GM12878 (cell line): ENCODE data around the gene OR6Y1. TPM values are rescaled to one million over a fixed set of nuclear protein-coding genes. Genes with fewer than 3 reads are reported as not detected.

Experiments
- ATAC-seq: fragments of 200-7000 bp; cut with Tn5 transposase; 3 replicates; pipeline ENCODE4 v1.9.1; 2020; ENCODE audit warnings: mild to moderate bottlenecking, moderate library complexity
- BruUV-seq: library from RNA; stranded (reverse); fragments of 400-500 nt; replicated peaks from 2 replicates; lab custom pipeline; 2021; lab: Mats Ljungman, UMichigan
- CTCF ChIA-PET: fragments of 300-600 bp; sonication (Branson Sonifier 250); formaldehyde crosslinking; extraction: SDS; loops from one replicate; lab custom pipeline; 2021; ENCODE audit warnings: inconsistent platforms; lab: Yijun Ruan, JAX
- POLR2A ChIA-PET: fragments of 350-600 bp; formaldehyde crosslinking; extraction: SDS; loops from one replicate; lab custom pipeline; 2021; ENCODE audit warnings: inconsistent platforms; lab: Charles Lee
- RAD21 ChIA-PET: fragments of 300-600 bp; sonication (Branson Sonifier 250); formaldehyde crosslinking; loops from one replicate; lab custom pipeline; 2023; ENCODE audit warnings: antibody characterized with exemption; ENCODE audit not compliant: unreplicated experiment; lab: Charles Lee
- SMC1A ChIA-PET: fragments of 300-600 bp; sonication (Branson Sonifier 250); formaldehyde crosslinking; loops from one replicate; lab custom pipeline; 2023; ENCODE audit not compliant: unreplicated experiment, uncharacterized antibody; lab: Charles Lee
- DNase-seq: peaks from one replicate; pipeline ENCODE4 v3.0.0-alpha.2; 2011; ENCODE audit warnings: low read depth, low spot score
- FAIRE-seq: peaks from 3 replicates; lab custom pipeline; 2011; peaks lifted over from hg19 to GRCh38; lab: Jason Lieb, UNC
- H2AFZ ChIP-seq: 2 replicates; pipeline ENCODE4 v1.6.0; 2011; ENCODE audit warnings: low read depth, low read length, control low read depth; ENCODE audit not compliant: control insufficient read depth
- H3K27ac ChIP-seq: 2 replicates; pipeline ENCODE4 v1.5.1; 2011; ENCODE audit warnings: control low read depth; ENCODE audit not compliant: control insufficient read depth, insufficient read depth
- H3K27me3 ChIP-seq, 2 experiments: replicated peaks in 1 of 2; 2 replicates each; pipeline versions ENCODE4 v1.6.0 to v1.6.1; 2011; ENCODE audit warnings: low read length in 1 of 2; ENCODE audit not compliant: control insufficient read depth in 2 of 2, insufficient read depth in 2 of 2
- H3K36me3 ChIP-seq, 2 experiments: 2 replicates each; pipeline ENCODE4 v1.5.1; 2011; ENCODE audit warnings: low read length in 1 of 2; ENCODE audit not compliant: control insufficient read depth in 2 of 2, insufficient read depth in 2 of 2
- H3K4me1 ChIP-seq: 2 replicates; pipeline ENCODE4 v1.6.1; 2011; ENCODE audit warnings: mild to moderate bottlenecking, low read length, moderate library complexity, mixed read lengths; ENCODE audit not compliant: control insufficient read depth, insufficient read depth
- H3K4me2 ChIP-seq: 2 replicates; pipeline ENCODE4 v1.6.0; 2011; ENCODE audit warnings: control low read depth; ENCODE audit not compliant: control insufficient read depth, insufficient read depth
- H3K4me3 ChIP-seq: fragments of 200-600 bp; sonication (generic); 2 replicates; pipeline ENCODE4 v1.5.1; 2016
- H3K79me2 ChIP-seq: 2 replicates; pipeline ENCODE4 v1.6.0; 2011; ENCODE audit warnings: low read length; ENCODE audit not compliant: control insufficient read depth, insufficient read depth
- H3K9ac ChIP-seq: 2 replicates; pipeline ENCODE4 v1.8.0; 2011; ENCODE audit warnings: low read length, control low read depth, mixed read lengths; ENCODE audit not compliant: control insufficient read depth, insufficient read depth
- H3K9me3 ChIP-seq: replicated peaks from 3 replicates; pipeline ENCODE4 v1.5.1; 2011; ENCODE audit warnings: mild to moderate bottlenecking, low read length; ENCODE audit not compliant: control insufficient read depth, insufficient read depth
- H4K20me1 ChIP-seq: 2 replicates; pipeline ENCODE4 v1.6.0; 2011; ENCODE audit not compliant: control insufficient read depth, insufficient read depth
- BACH1 ChIP-seq: fragments of 450-650 bp; IDR thresholded peaks from 2 replicates; pipeline ENCODE4 v1.6.1; 2017; ENCODE audit warnings: mild to moderate bottlenecking, borderline replicate concordance
- BCL3 ChIP-seq: IDR thresholded peaks from 2 replicates; pipeline ENCODE4 v1.6.1; 2011; ENCODE audit warnings: borderline replicate concordance, low read depth, mild to moderate bottlenecking, moderate library complexity, low read length; ENCODE audit not compliant: insufficient read depth, poor library complexity, severe bottlenecking
- BRCA1 ChIP-seq: IDR thresholded peaks from 2 replicates; pipeline ENCODE4 v1.6.1; 2011; ENCODE audit warnings: low read depth, low read length, improper control_type of control experiment
- CBX5 ChIP-seq: sonication (generic); IDR thresholded peaks from 2 replicates; pipeline ENCODE4 v1.6.1; 2016; ENCODE audit warnings: low read depth, moderate library complexity, mild to moderate bottlenecking, inconsistent platforms
- CHD2 ChIP-seq: IDR thresholded peaks from 2 replicates; pipeline ENCODE4 v1.6.1; 2011; ENCODE audit warnings: low read depth, low read length, improper control_type of control experiment, borderline replicate concordance
- EED ChIP-seq: sonication (generic); IDR thresholded peaks from 2 replicates; pipeline ENCODE4 v1.6.1; 2016; ENCODE audit warnings: antibody characterized with exemption, low read depth
- FOS ChIP-seq: IDR thresholded peaks from 3 replicates; pipeline ENCODE4 v1.6.1; 2011; ENCODE audit warnings: borderline replicate concordance; ENCODE audit not compliant: insufficient read length; ENCODE audit errors: extremely low read depth
- IRF3 ChIP-seq: fragments of 450-650 bp; IDR thresholded peaks from 2 replicates; pipeline ENCODE4 v1.6.1; 2014; ENCODE audit warnings: mild to moderate bottlenecking
- IRF4 ChIP-seq: IDR thresholded peaks from 2 replicates; pipeline ENCODE4 v1.6.1; 2011; ENCODE audit warnings: low read depth, low read length
- MLLT1 ChIP-seq: fragments of 450-650 bp; IDR thresholded peaks from 2 replicates; pipeline ENCODE4 v1.6.1; 2016; ENCODE audit warnings: mild to moderate bottlenecking
- NR2C2 ChIP-seq: IDR thresholded peaks from 2 replicates; pipeline ENCODE4 v1.6.1; 2011; ENCODE audit warnings: borderline replicate concordance, low read depth; ENCODE audit not compliant: control insufficient read depth, insufficient read length
- PRDM15 ChIP-seq: fragments of 450-650 bp; formaldehyde crosslinking; IDR thresholded peaks from 2 replicates; pipeline ENCODE4 v1.4.0; 2020; ENCODE audit warnings: mild to moderate bottlenecking, moderate library complexity
- RELA ChIP-seq: fragments of 450-650 bp; IDR thresholded peaks from 2 replicates; pipeline ENCODE4 v1.8.0; 2014; ENCODE audit warnings: borderline replicate concordance; ENCODE audit not compliant: partially characterized antibody
- SP1 ChIP-seq: IDR thresholded peaks from one replicate; pipeline ENCODE4 v1.6.1; 2011; ENCODE audit warnings: low read depth, low read length
- SUPT20H ChIP-seq: IDR thresholded peaks from 2 replicates; pipeline ENCODE4 v1.6.1; 2011; ENCODE audit warnings: low read depth, mild to moderate bottlenecking, low read length, moderate library complexity, borderline replicate concordance; ENCODE audit not compliant: control insufficient read depth
- YBX1 ChIP-seq: fragments of 450-650 bp; IDR thresholded peaks from 2 replicates; pipeline ENCODE4 v1.6.1; 2016; ENCODE audit warnings: antibody characterized with exemption
- ZBED1 ChIP-seq: IDR thresholded peaks from 2 replicates; pipeline ENCODE4 v1.6.1; 2016; ENCODE audit warnings: borderline replicate concordance
- ZSCAN29 ChIP-seq: fragments of 450-650 bp; IDR thresholded peaks from 2 replicates; pipeline ENCODE4 v1.6.1; 2017; ENCODE audit warnings: mild to moderate bottlenecking, moderate library complexity
- WGBS: methylation state at CpG from one replicate; pipeline ENCODE4 v1.1.6; 2016; ENCODE audit warnings: low lambda C conversion rate; ENCODE audit not compliant: insufficient replicate concordance, insufficient coverage; ENCODE audit errors: missing lambda C conversion rate; 5-methylcytosine and 5-hydroxymethylcytosine counted together
- in situ Hi-C: fragments of 300-500 bp; cut with MboI; formaldehyde crosslinking; loops from 9 replicates; pipeline ENCODE4 v1.14.3; 2018; ENCODE audit warnings: mixed read lengths
- intact Hi-C: fragments of 100-400 bp; cut with micrococcal nuclease; formaldehyde crosslinking; loops from one replicate; pipeline ENCODE4 v1.14.2; 2022; ENCODE audit not compliant: unreplicated experiment
- polyA plus RNA-seq, 11 experiments: library from polyadenylated mRNA; depleted of rRNA in 4 of 11; unstranded in 6 of 11; stranded (reverse) in 5 of 11; fragments of >200 nt; fragmentation: Nextera tagmentation in 4 of 11; fragmentation: Illumina TruSeq in 1 of 11; extraction: Ambion mirVana in 4 of 11; extraction: Trizol in 1 of 11; gene quantifications; 1 replicate in 1 of 11; 2 replicates in 10 of 11; pipeline versions ENCODE4 v1.2.1 to v1.2.3, GENCODE V29; 2011 to 2016; ENCODE audit warnings: inconsistent platforms in 2 of 11, missing spikeins in 2 of 11, low read depth in 1 of 11
- total RNA-seq, 4 experiments: library from RNA; depleted of rRNA in 3 of 4; stranded (reverse); fragments of >200 nt in 3 of 4; fragmentation: Illumina TruSeq in 1 of 4; extraction: Trizol in 1 of 4; gene quantifications; 2 replicates each; pipeline versions ENCODE4 v1.2.1 to v1.2.3, GENCODE V29; 2013 to 2021

The OR6Y1 gene
- total and polyA plus RNA-seq, 10 of the 15 experiments (the other 5 are each of a cell fraction or from before 2014, with no cell fraction given): not detected

GRCh38 chr1:158552296-158552695, 1.9 kb downstream of the OR6Y1 start:
- 16% methylated on average over 1 of the region's 1 CpG for WGBS
- in situ Hi-C loops (no loop called here), intact Hi-C loops (no loop called here)
- no peak for DNase-seq
- Histone ChIP-seq H3K27ac (no peak overlapping the region), H3K27me3 (no peaks in the 10 kb centered on the region; a peak in 1 of 4 replicates), H3K4me3 (no peak overlapping the region), H3K9ac (no peak overlapping the region), H3K4me1 (no peaks in the 10 kb centered on the region), H4K20me1 (no peaks in the 10 kb centered on the region), H3K36me3 (no peaks in the 10 kb centered on the region), H3K9me3 (no peaks in the 10 kb centered on the region), H2AFZ (no peak overlapping the region), H3K4me2 (no peak overlapping the region), H3K79me2 (no peaks in the 10 kb centered on the region)
- no peak for FAIRE-seq
- BruUV-seq: no TSS peak
- CTCF ChIA-PET: no interaction called here
- no peak for ATAC-seq
- SMC1A ChIA-PET: no interaction called here
- RAD21 ChIA-PET: no interaction called here
- POLR2A ChIA-PET: no interaction called here
- no peak for TF ChIP-seq SP1
- TF ChIP-seq CHD2: no peak
- no peak for TF ChIP-seq BACH1
- no peak for TF ChIP-seq NR2C2
- no peak for TF ChIP-seq IRF4
- no peak for TF ChIP-seq PRDM15
- TF ChIP-seq MLLT1: no peak
- TF ChIP-seq ZBED1: no peak
- TF ChIP-seq YBX1: no peak
- no peak for TF ChIP-seq RELA
- TF ChIP-seq EED: no peak
- TF ChIP-seq CBX5: no peak
- no peak for TF ChIP-seq SUPT20H
- no peak for TF ChIP-seq FOS
- TF ChIP-seq BRCA1: no peak
- no peak for TF ChIP-seq BCL3
- no peak for TF ChIP-seq ZSCAN29
- TF ChIP-seq IRF3: no peak
